Loucy (cell line): ENCODE data around the gene ENTPD1.

Experiments
- H2AFZ ChIP-seq: fragments of 200-600 bp; sonication (generic); 2 replicates; pipeline ENCODE4 v1.6.0; 2016; ENCODE audit warnings: antibody characterized with exemption, mild to moderate bottlenecking, low read length, moderate library complexity
- H3F3A ChIP-seq: fragments of 200-600 bp; 2 replicates; pipeline ENCODE4 v1.6.0; 2016; ENCODE audit warnings: antibody characterized with exemption, low read depth, mild to moderate bottlenecking
- H3K27me3 ChIP-seq: fragments of 200-600 bp; sonication (generic); 2 replicates; pipeline ENCODE4 v1.6.1; 2014; ENCODE audit warnings: low read length, mild to moderate bottlenecking; ENCODE audit not compliant: insufficient read depth, poor library complexity, severe bottlenecking
- H3K36me3 ChIP-seq: fragments of 200-600 bp; sonication (generic); 2 replicates; pipeline ENCODE4 v1.6.1; 2016; ENCODE audit warnings: low read length; ENCODE audit not compliant: insufficient read depth
- H3K4me1 ChIP-seq: fragments of 200-600 bp; sonication (generic); 2 replicates; pipeline ENCODE4 v1.5.1; 2014; ENCODE audit warnings: low read length, mild to moderate bottlenecking; ENCODE audit not compliant: insufficient read depth, poor library complexity, severe bottlenecking
- H3K4me2 ChIP-seq: fragments of 200-600 bp; sonication (generic); 2 replicates; pipeline ENCODE4 v1.6.0; 2014; ENCODE audit warnings: antibody characterized with exemption, low read length, low read depth, mild to moderate bottlenecking; ENCODE audit not compliant: poor library complexity, severe bottlenecking
- H3K4me3 ChIP-seq: fragments of 200-600 bp; sonication (generic); 2 replicates; pipeline ENCODE4 v1.5.1; 2014; ENCODE audit warnings: low read length, mild to moderate bottlenecking, mixed read lengths; ENCODE audit not compliant: poor library complexity, severe bottlenecking
- H3K79me2 ChIP-seq: fragments of 200-600 bp; sonication (generic); 2 replicates; pipeline ENCODE4 v1.6.1; 2014; ENCODE audit warnings: low read length; ENCODE audit not compliant: insufficient read depth
- H3K9ac ChIP-seq: fragments of 200-600 bp; sonication (generic); 2 replicates; pipeline ENCODE4 v1.6.0; 2014; ENCODE audit warnings: mild to moderate bottlenecking, low read depth, low read length, moderate library complexity; ENCODE audit not compliant: poor library complexity, severe bottlenecking
- H3K9me2 ChIP-seq: fragments of 200-600 bp; sonication (generic); replicated peaks from 2 replicates; pipeline ENCODE4 v1.6.1; 2016; ENCODE audit warnings: low read depth, low read length, mixed read lengths
- H3K9me3 ChIP-seq: fragments of 200-600 bp; sonication (generic); 2 replicates; pipeline ENCODE4 v1.6.1; 2014; ENCODE audit warnings: mild to moderate bottlenecking, antibody characterized with exemption, low read length, low read depth; ENCODE audit not compliant: insufficient read depth
- H4K20me1 ChIP-seq: fragments of 200-600 bp; sonication (generic); 2 replicates; pipeline ENCODE4 v1.6.0; 2014; ENCODE audit warnings: antibody characterized with exemption, low read length, mild to moderate bottlenecking; ENCODE audit not compliant: insufficient read depth, poor library complexity, severe bottlenecking
- CTCF ChIP-seq: fragments of 200-600 bp; sonication (generic); conservative IDR thresholded peaks from 2 replicates; pipeline ENCODE4 v1.5.1; 2014; ENCODE audit warnings: mild to moderate bottlenecking, antibody characterized with exemption, low read length
- EZH2phosphoT487 ChIP-seq: fragments of 200-600 bp; IDR thresholded peaks from 2 replicates; pipeline ENCODE4 v1.6.1; 2018; ENCODE audit warnings: antibody characterized with exemption, mild to moderate bottlenecking, moderate library complexity, borderline replicate concordance

Gene ENTPD1

GRCh38 chr10:95785942-95786669 lies 30.1 kb downstream of the ENTPD1 start:
- no peak overlapping the region for H3K9ac ChIP-seq
- H3K4me2 ChIP-seq: no peak overlapping the region
- H3K4me1 ChIP-seq: no peaks in the 10 kb centered on the region
- H3K36me3 ChIP-seq: no peaks in the 10 kb centered on the region
- no peaks in the 10 kb centered on the region for H4K20me1 ChIP-seq
- no peak overlapping the region for H3K4me3 ChIP-seq
- no peaks in the 10 kb centered on the region for H3K9me2 ChIP-seq
- no peak overlapping the region for H2AFZ ChIP-seq
- no peaks in the 10 kb centered on the region for H3K79me2 ChIP-seq
- H3K27me3 ChIP-seq: no peaks in the 10 kb centered on the region
- no peak for TF ChIP-seq EZH2phosphoT487
- TF ChIP-seq CTCF: no peak
- no peaks in the 10 kb centered on the region for H3K9me3 ChIP-seq
- H3F3A ChIP-seq: no peaks in the 10 kb centered on the region

- H3K9ac ChIP-seq: no peak overlapping the region
- TF ChIP-seq EZH2phosphoT487: no peak
- TF ChIP-seq CTCF: no peak
- no peaks in the 10 kb centered on the region for H3K9me2 ChIP-seq
- H3K4me3 ChIP-seq: no peak overlapping the region
- H3K9me3 ChIP-seq: no peaks in the 10 kb centered on the region
- H3K36me3 ChIP-seq: no peaks in the 10 kb centered on the region
- H2AFZ ChIP-seq: no peak overlapping the region
- H3F3A ChIP-seq: no peaks in the 10 kb centered on the region
- H3K4me1 ChIP-seq: no peaks in the 10 kb centered on the region
- H3K4me2 ChIP-seq: no peak overlapping the region
- H4K20me1 ChIP-seq: no peaks in the 10 kb centered on the region
- no peaks in the 10 kb centered on the region for H3K27me3 ChIP-seq
- H3K79me2 ChIP-seq: no peaks in the 10 kb centered on the region
Observed at GRCh38 chr10:95787447-95787846, 31.5 kb downstream of the ENTPD1 start.

- no peaks in the 10 kb centered on the region for H3K9me2 ChIP-seq
- H3K36me3 ChIP-seq: no peaks in the 10 kb centered on the region
- no peak overlapping the region for H2AFZ ChIP-seq
- no peaks in the 10 kb centered on the region for H4K20me1 ChIP-seq
- no peaks in the 10 kb centered on the region for H3F3A ChIP-seq
- H3K27me3 ChIP-seq: no peaks in the 10 kb centered on the region
- H3K4me1 ChIP-seq: no peaks in the 10 kb centered on the region
- H3K4me3 ChIP-seq: no peak overlapping the region
- H3K79me2 ChIP-seq: no peaks in the 10 kb centered on the region
- H3K4me2 ChIP-seq: no peak overlapping the region
- TF ChIP-seq EZH2phosphoT487 (no peak), CTCF (no peak)
- no peaks in the 10 kb centered on the region for H3K9me3 ChIP-seq
- H3K9ac ChIP-seq: no peak overlapping the region
Observed at GRCh38 chr10:95788830-95789229, 32.9 kb downstream of the ENTPD1 start.
